Thyroid gland (tissue), 4 donors: Measurements from ENCODE around the gene OR2H2.

Experiments used
- CTCF ChIP-seq, 6 experiments: fragments of 200-600 bp in 3 of 6; fragments of 450-650 bp in 3 of 6; sonication (generic) in 3 of 6; IDR thresholded peaks; one replicate each; pipeline ENCODE4 v1.5.1; 2016 to 2019; ENCODE audit warnings: antibody characterized with exemption in 6 of 6, mild to moderate bottlenecking in 2 of 6, inconsistent platforms in 1 of 6, moderate library complexity in 1 of 6
- POLR2A ChIP-seq, 2 donors: fragments of 450-650 bp; IDR thresholded peaks; one replicate each; pipeline ENCODE4 v1.6.1; 2017; ENCODE audit warnings: antibody characterized with exemption in 2 of 2, mild to moderate bottlenecking in 2 of 2, moderate library complexity in 1 of 2

GRCh38 chr6:29567991-29568390 is 16.9 kb upstream of the OR2H2 start:
- TF ChIP-seq CTCF (IDR thresholded peaks at IDR 0.05) (no peak), POLR2A (IDR thresholded peaks at IDR 0.05) (no peak)
